ENCODE results near the gene SLC66A2.
A peak's percentile ranks its signal among the peaks of the same experiment; 100 is the strongest.
"Not testable (repeated sequence)": the region's sequence is repeated elsewhere in the genome, so short reads cannot be mapped to it uniquely, and the experiment has no call there.

SLC66A2 gene

DNA sequence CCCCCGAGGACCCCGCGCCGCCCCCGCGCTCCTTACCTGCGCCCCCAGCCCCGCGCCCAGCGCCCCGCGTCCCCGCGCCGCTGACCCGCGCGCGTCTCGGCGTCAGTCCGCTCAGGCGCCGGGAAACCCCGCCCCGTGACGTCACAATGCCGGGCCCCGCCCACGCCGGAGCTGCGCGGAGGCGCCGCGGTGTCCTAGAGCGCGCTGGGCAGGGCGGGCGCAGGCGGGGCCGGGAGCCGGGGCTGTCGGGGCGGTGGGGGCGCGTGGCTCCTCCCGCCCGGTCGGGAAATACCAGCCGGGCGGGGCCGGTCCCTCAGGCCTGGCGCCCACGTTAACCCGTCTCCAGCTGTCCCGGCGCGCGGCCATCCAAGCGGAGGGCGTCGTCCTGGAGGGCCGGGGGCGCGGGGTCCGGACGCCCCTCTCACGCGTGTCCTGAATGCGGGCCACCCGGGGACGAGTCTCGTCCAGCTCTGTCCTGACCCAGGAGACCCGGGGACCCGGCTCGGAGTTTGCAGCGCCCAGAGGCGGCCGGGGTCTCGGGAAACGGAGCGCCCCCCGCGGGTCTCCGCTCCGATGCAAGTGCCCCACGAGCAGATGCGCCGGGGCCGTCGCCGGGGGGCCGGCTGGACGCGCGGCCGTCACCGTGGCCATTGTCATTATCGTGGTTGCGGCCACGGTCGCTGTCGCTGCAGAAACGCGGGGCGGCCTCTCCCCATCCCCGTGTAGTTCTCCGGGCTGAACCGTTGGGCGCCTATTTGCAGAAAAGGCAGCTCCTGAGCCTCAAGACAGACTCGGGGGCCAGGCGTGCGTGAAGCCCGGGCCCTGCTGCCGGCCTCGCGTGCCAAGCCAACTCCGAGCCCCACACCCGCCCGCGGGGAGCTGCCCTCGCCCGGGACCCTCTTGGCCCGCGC lies at the start of gene SLC66A2:
Gene SLC66A2, minus strand, starts transcription at position 109 of the 911 bp plus-strand sequence. CDS start 727 bp downstream, outside the sequence.
- peak; percentile 95 for DNase-seq (ENCODE audit: low read depth)

GRCh38 chr18:80000877-80001276 lies 49.4 kb upstream of the SLC66A2 start:
- no peak for DNase-seq (ENCODE audit: low read depth)

- DNase-seq (ENCODE audit: low read depth) = not testable (repeated sequence)
Measured at GRCh38 chr18:79999701-80000100, 48.2 kb upstream of the SLC66A2 start.

DNA sequence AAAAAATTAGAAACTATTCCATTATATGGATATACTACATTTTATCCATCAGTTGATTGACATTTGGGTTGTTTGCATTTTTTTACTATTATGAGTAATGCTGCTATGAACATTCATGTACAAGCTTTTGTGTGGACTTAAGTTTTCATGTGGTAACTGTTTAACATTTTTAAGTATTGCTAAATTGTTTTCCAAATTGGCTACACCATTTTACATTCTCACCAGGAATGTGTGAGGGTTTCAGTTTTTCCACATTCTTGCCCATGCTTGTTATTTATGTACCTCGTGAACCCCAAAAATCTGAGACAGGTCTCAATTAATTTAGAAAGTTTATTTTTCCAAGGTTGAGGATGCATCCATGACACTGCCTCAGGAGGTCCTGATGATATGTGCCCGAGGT lies 40.0 kb upstream of the SLC66A2 start:
- no peak for DNase-seq (ENCODE audit: low read depth)

- DNase-seq (ENCODE audit: low read depth) = no peak
Measured at GRCh38 chr18:79989195-79989497, 37.7 kb upstream of the SLC66A2 start.

GRCh38 chr18:79988451-79989194 lies 37.2 kb upstream of the SLC66A2 start, which contains the start of gene TXNL4A:
Gene TXNL4A, minus strand, starts transcription at chr18:79988563. Its CDS starts 171 bp downstream, at chr18:79988392.
- DNase-seq (ENCODE audit: low read depth) = peak; percentile 68

DNA sequence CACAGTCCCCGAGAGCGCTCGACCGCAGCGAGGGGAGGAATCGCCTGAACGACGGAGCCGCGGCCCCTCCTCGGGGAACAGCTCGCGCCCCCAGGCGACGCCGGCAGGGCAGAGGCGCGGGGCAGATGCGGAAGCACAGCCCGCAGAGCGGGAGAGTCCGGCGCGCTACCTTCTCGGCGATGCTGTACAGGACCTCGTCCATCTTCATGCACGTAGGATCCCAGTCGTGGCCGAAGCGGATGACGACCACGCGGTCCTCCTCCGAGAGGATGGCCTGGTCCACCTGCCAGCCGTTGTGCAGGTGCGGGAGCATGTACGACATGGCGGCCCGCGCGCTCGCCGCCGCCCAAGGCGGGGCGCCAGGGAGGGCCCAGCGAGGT lies 36.6 kb upstream of the SLC66A2 start:
- DNase-seq (ENCODE audit: low read depth) = peak; percentile 52

DNA sequence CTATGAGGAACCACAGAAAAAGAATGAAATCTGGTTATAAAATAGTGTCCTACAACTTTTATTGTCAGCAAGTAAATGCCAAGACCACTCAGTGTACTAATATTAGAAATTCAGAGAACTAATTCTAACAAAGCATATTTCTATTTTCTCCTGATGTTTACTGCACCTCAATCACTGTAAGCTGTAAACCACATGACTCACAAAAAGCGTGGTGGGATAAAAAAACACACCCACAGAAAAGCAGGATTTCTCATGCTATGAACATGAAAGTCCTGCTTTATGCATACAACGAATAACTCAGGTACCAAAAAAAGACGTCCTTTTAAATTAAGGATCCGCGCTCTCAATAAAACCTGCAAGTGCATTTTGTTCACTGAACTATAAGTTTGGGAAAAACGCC lies 36.1 kb upstream of the SLC66A2 start:
- no peak for DNase-seq (ENCODE audit: low read depth)

- DNase-seq (ENCODE audit: low read depth) = no peak
Measured at GRCh38 chr18:79986726-79987125, 35.3 kb upstream of the SLC66A2 start.

- DNase-seq (ENCODE audit: low read depth) = no peak
Measured at GRCh38 chr18:79985172-79985571, 33.7 kb upstream of the SLC66A2 start.

- DNase-seq (ENCODE audit: low read depth) = no peak
Measured at GRCh38 chr18:79983793-79984192, 32.3 kb upstream of the SLC66A2 start.

GRCh38 chr18:79983253-79983652 lies 31.8 kb upstream of the SLC66A2 start:
- no peak for DNase-seq (ENCODE audit: low read depth)

- DNase-seq (ENCODE audit: low read depth) = no peak
Measured at GRCh38 chr18:79982736-79983135, 31.3 kb upstream of the SLC66A2 start.

- DNase-seq (ENCODE audit: low read depth) = no peak
Measured at GRCh38 chr18:79980585-79980984, 29.1 kb upstream of the SLC66A2 start.

- no peak for DNase-seq (ENCODE audit: low read depth)
Measured at GRCh38 chr18:79979843-79980242, 28.4 kb upstream of the SLC66A2 start.

GRCh38 chr18:79975985-79976680 lies 24.7 kb upstream of the SLC66A2 start:
- no peak for DNase-seq (ENCODE audit: low read depth)

DNA sequence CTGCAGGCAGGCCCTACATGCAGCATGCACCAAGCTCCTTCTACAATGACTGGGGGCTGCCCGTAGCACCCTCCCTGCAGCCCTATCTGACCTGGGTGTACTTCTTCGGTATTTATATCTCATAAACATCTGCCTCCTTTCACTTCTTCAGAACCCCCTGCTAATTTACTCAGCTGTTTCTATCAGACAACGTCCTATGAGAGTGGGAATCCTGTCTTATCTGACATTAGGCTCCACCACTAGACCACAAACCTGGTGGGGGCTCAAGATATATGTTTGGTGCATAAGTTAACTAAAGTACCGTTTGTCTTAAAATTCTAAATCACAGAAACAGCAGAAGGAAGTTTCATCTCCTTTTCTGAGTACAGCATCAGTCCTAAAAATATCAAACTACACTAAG lies 23.6 kb upstream of the SLC66A2 start:
- no peak for DNase-seq (ENCODE audit: low read depth)

GRCh38 chr18:79974025-79974654 lies 22.7 kb upstream of the SLC66A2 start:
- DNase-seq (ENCODE audit: low read depth) = no peak

DNA sequence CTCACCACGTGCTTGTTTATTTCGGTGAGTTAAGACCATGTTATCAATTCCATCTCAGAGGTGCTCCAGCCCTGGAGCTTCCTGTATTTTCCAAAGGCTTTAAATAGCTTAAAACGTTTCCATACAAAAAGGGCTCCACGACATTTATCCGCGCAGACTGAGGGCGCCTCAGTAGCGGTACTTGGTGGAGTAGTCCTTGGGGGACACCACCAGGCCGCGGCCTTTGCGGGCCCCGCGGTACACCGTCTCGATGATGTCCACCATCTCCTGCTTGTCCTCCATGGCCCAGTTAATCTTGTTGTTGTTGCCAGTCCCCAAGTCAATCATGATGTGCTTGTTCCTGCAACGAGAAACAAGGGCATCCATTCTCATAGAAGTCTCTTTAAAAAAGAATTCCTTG lies 22.1 kb upstream of the SLC66A2 start:
- no peak for DNase-seq (ENCODE audit: low read depth)

GRCh38 chr18:79972720-79973119 lies 21.3 kb upstream of the SLC66A2 start:
- DNase-seq (ENCODE audit: low read depth) = no peak

GRCh38 chr18:79971986-79972385 lies 20.5 kb upstream of the SLC66A2 start:
- DNase-seq (ENCODE audit: low read depth) = no peak
